OCI-LY3 (cell line): ENCODE measurements around the gene SLC16A5.
A peak's percentile ranks its signal among the peaks of the same experiment; 100 is the strongest.
"Not testable (repeated sequence)": the region's sequence is repeated elsewhere in the genome, so short reads cannot be mapped to it uniquely, and the experiment has no call there.

Experiments used
- H2AFZ ChIP-seq: fragments of 200-600, 300-600 bp; shearing (Covaris generic); 2 replicates; pipeline ENCODE4 v1.6.0; 2014; ENCODE audit warnings: antibody characterized with exemption, low read depth, low read length
- H3K27ac ChIP-seq: fragments of 200-600, 300-600 bp; sonication (generic); 2 replicates; pipeline ENCODE4 v1.5.1; 2014; ENCODE audit warnings: mild to moderate bottlenecking, low read length, moderate library complexity, mixed read lengths
- H3K27me3 ChIP-seq: fragments of 200-600, 300-600 bp; sonication (generic); 2 replicates; pipeline ENCODE4 v1.6.1; 2014; ENCODE audit warnings: low read depth, low read length, mixed read lengths
- H3K36me3 ChIP-seq: fragments of 200-600, 300-600 bp; sonication (generic); replicated peaks from 2 replicates; pipeline ENCODE3; 2014; ENCODE audit warnings: low read depth, low read length, mixed read lengths
- H3K4me1 ChIP-seq: fragments of 300-600, 200-600 bp; sonication (generic); 2 replicates; pipeline ENCODE4 v1.6.1; 2014; ENCODE audit warnings: low read length, mixed read lengths
- H3K4me2 ChIP-seq: fragments of 200-600, 300-600 bp; sonication (generic); 2 replicates; pipeline ENCODE4 v1.6.1; 2014; ENCODE audit warnings: low read length, mixed read lengths
- H3K4me3 ChIP-seq: fragments of 300-600, 200-600 bp; sonication (generic); 2 replicates; pipeline ENCODE4 v1.5.1; 2014; ENCODE audit warnings: antibody characterized with exemption, mild to moderate bottlenecking, low read length, moderate library complexity
- H3K79me2 ChIP-seq: fragments of 300-600, 200-600 bp; shearing (Covaris generic); 2 replicates; pipeline ENCODE4 v1.6.1; 2014; ENCODE audit warnings: mild to moderate bottlenecking, low read length, mixed read lengths
- H3K9ac ChIP-seq: fragments of 300-600, 200-600 bp; shearing (Covaris generic); 2 replicates; pipeline ENCODE4 v1.6.0; 2014; ENCODE audit warnings: mild to moderate bottlenecking, low read length, moderate library complexity
- H3K9me3 ChIP-seq: fragments of 200-600, 300-600 bp; shearing (Covaris generic); 2 replicates; pipeline ENCODE4 v1.6.1; 2014; ENCODE audit warnings: low read length, mixed read lengths; ENCODE audit not compliant: insufficient read depth
- H4K20me1 ChIP-seq: fragments of 200-600, 300-600 bp; sonication (generic); 2 replicates; pipeline ENCODE4 v1.6.1; 2016; ENCODE audit warnings: low read length, mixed read lengths; ENCODE audit not compliant: insufficient read depth
- EZH2phosphoT487 ChIP-seq: fragments of 200-600 bp; shearing (Covaris generic); IDR thresholded peaks from 2 replicates; pipeline ENCODE4 v1.6.1; 2018; ENCODE audit warnings: antibody characterized with exemption, mixed run types, low read depth
- TF ChIP-seq, protein P1 (sequence below): fragments of 200-600, 300-600 bp; sonication (generic); IDR thresholded peaks from 2 replicates; pipeline ENCODE4 v1.5.1; 2014; ENCODE audit warnings: antibody characterized with exemption, low read length, low read depth

SLC16A5 gene

DNA sequence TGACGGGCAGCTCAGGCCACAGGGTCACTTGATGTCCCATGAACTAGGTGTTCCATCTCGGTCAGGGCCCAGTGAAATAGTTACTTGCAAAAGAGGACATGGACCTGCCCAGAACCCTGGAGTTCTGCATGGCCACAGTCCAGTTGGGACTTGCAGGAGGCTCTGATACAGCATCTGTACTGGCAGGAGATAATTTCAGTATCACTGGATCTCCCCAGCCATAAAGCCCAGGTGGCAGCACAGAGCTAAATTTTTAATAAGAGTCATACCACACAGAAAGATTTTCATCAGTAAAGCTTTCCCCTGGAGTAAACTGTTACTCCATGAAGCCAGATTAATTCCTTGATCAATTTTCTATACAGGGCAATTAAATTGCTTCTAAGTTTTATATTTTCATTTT lies 18.0 kb upstream of the SLC16A5 start:
- H3K4me2 ChIP-seq, result no peak overlapping the region
- no peaks in the 10 kb centered on the region for H3K4me1 ChIP-seq
- H3K36me3 ChIP-seq, result no peaks in the 10 kb centered on the region
- H3K27ac ChIP-seq, result no peak overlapping the region
- no peaks in the 10 kb centered on the region for H3K9me3 ChIP-seq
- H4K20me1 ChIP-seq, result no peaks in the 10 kb centered on the region
- H3K4me3 ChIP-seq, result no peak overlapping the region
- H3K79me2 ChIP-seq, result no peaks in the 10 kb centered on the region
- H3K27me3 ChIP-seq, result no peaks in the 10 kb centered on the region
- no peak for TF ChIP-seq EZH2phosphoT487
- TF ChIP-seq, protein P1, sequence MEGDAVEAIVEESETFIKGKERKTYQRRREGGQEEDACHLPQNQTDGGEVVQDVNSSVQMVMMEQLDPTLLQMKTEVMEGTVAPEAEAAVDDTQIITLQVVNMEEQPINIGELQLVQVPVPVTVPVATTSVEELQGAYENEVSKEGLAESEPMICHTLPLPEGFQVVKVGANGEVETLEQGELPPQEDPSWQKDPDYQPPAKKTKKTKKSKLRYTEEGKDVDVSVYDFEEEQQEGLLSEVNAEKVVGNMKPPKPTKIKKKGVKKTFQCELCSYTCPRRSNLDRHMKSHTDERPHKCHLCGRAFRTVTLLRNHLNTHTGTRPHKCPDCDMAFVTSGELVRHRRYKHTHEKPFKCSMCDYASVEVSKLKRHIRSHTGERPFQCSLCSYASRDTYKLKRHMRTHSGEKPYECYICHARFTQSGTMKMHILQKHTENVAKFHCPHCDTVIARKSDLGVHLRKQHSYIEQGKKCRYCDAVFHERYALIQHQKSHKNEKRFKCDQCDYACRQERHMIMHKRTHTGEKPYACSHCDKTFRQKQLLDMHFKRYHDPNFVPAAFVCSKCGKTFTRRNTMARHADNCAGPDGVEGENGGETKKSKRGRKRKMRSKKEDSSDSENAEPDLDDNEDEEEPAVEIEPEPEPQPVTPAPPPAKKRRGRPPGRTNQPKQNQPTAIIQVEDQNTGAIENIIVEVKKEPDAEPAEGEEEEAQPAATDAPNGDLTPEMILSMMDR, result peak; percentile 48
- no peak overlapping the region for H2AFZ ChIP-seq
- H3K9ac ChIP-seq, result no peak overlapping the region

- not testable (repeated sequence) for H3K36me3 ChIP-seq, H3K4me3 ChIP-seq, H3K9me3 ChIP-seq, H4K20me1 ChIP-seq, H2AFZ ChIP-seq, H3K9ac ChIP-seq, H3K79me2 ChIP-seq, H3K27me3 ChIP-seq, H3K4me1 ChIP-seq, H3K27ac ChIP-seq, H3K4me2 ChIP-seq
Observed at GRCh38 chr17:75071478-75072271, 16.1 kb upstream of the SLC16A5 start.

GRCh38 chr17:75072909-75073308 lies 14.8 kb upstream of the SLC16A5 start:
- H3K9me3 ChIP-seq, H3K27ac ChIP-seq, H3K36me3 ChIP-seq, H3K9ac ChIP-seq, H3K4me2 ChIP-seq, H3K27me3 ChIP-seq, H3K4me1 ChIP-seq, H4K20me1 ChIP-seq, H3K79me2 ChIP-seq, H2AFZ ChIP-seq, H3K4me3 ChIP-seq: not testable (repeated sequence)

GRCh38 chr17:75073618-75074047 lies 14.1 kb upstream of the SLC16A5 start:
- TF ChIP-seq, protein P1, result no peak
- no peak for TF ChIP-seq EZH2phosphoT487
- Histone ChIP-seq H3K4me1 (peaks cover 16% of the 10 kb centered on the region), H4K20me1 (no peaks in the 10 kb centered on the region), H2AFZ (no peak overlapping the region), H3K4me3 (no peak overlapping the region), H3K4me2 (no peak overlapping the region), H3K36me3 (no peaks in the 10 kb centered on the region), H3K9ac (no peak overlapping the region), H3K27ac (no peak overlapping the region), H3K9me3 (no peaks in the 10 kb centered on the region), H3K27me3 (no peaks in the 10 kb centered on the region), H3K79me2 (no peaks in the 10 kb centered on the region)

GRCh38 chr17:75074532-75074931 lies 13.2 kb upstream of the SLC16A5 start:
- no peaks in the 10 kb centered on the region for H4K20me1 ChIP-seq
- no peak overlapping the region for H3K4me3 ChIP-seq
- H3K27ac ChIP-seq, result no peak overlapping the region
- TF ChIP-seq, protein P1, result no peak
- TF ChIP-seq EZH2phosphoT487, result no peak
- H2AFZ ChIP-seq, result no peak overlapping the region
- no peaks in the 10 kb centered on the region for H3K79me2 ChIP-seq
- no peak overlapping the region for H3K4me2 ChIP-seq
- H3K27me3 ChIP-seq, result no peaks in the 10 kb centered on the region
- H3K9me3 ChIP-seq, result no peaks in the 10 kb centered on the region
- peaks cover 25% of the 10 kb centered on the region for H3K4me1 ChIP-seq
- H3K36me3 ChIP-seq, result no peaks in the 10 kb centered on the region
- no peak overlapping the region for H3K9ac ChIP-seq
